GM12878 (cell line): ENCODE measurements around the gene PCDHGC5. TPM values are rescaled to one million over a fixed set of nuclear protein-coding genes. Genes with fewer than 3 reads are reported as not detected.

Experiments used
- ATAC-seq: fragments of 200-7000 bp; cut with Tn5 transposase; 3 replicates; pipeline ENCODE4 v1.9.1; 2020; ENCODE audit warnings: mild to moderate bottlenecking, moderate library complexity
- BruUV-seq: library from RNA; stranded (reverse); fragments of 400-500 nt; replicated peaks from 2 replicates; lab custom pipeline; 2021; lab: Mats Ljungman, UMichigan
- CTCF ChIA-PET: fragments of 300-600 bp; sonication (Branson Sonifier 250); formaldehyde crosslinking; extraction: SDS; loops from one replicate; lab custom pipeline; 2021; ENCODE audit warnings: inconsistent platforms; lab: Yijun Ruan, JAX
- POLR2A ChIA-PET: fragments of 350-600 bp; formaldehyde crosslinking; extraction: SDS; loops from one replicate; lab custom pipeline; 2021; ENCODE audit warnings: inconsistent platforms; lab: Charles Lee
- RAD21 ChIA-PET: fragments of 300-600 bp; sonication (Branson Sonifier 250); formaldehyde crosslinking; loops from one replicate; lab custom pipeline; 2023; ENCODE audit warnings: antibody characterized with exemption; ENCODE audit not compliant: unreplicated experiment; lab: Charles Lee
- SMC1A ChIA-PET: fragments of 300-600 bp; sonication (Branson Sonifier 250); formaldehyde crosslinking; loops from one replicate; lab custom pipeline; 2023; ENCODE audit not compliant: unreplicated experiment, uncharacterized antibody; lab: Charles Lee
- DNase-seq: peaks from one replicate; pipeline ENCODE4 v3.0.0-alpha.2; 2011; ENCODE audit warnings: low read depth, low spot score
- FAIRE-seq: peaks from 3 replicates; lab custom pipeline; 2011; peaks lifted over from hg19 to GRCh38; lab: Jason Lieb, UNC
- H2AFZ ChIP-seq: 2 replicates; pipeline ENCODE4 v1.6.0; 2011; ENCODE audit warnings: low read depth, low read length, control low read depth; ENCODE audit not compliant: control insufficient read depth
- H3K27ac ChIP-seq: 2 replicates; pipeline ENCODE4 v1.5.1; 2011; ENCODE audit warnings: control low read depth; ENCODE audit not compliant: control insufficient read depth, insufficient read depth
- H3K27me3 ChIP-seq, 2 experiments: replicated peaks in 1 of 2; 2 replicates each; pipeline versions ENCODE4 v1.6.0 to v1.6.1; 2011; ENCODE audit warnings: low read length in 1 of 2; ENCODE audit not compliant: control insufficient read depth in 2 of 2, insufficient read depth in 2 of 2
- H3K36me3 ChIP-seq, 2 experiments: 2 replicates each; pipeline ENCODE4 v1.5.1; 2011; ENCODE audit warnings: low read length in 1 of 2; ENCODE audit not compliant: control insufficient read depth in 2 of 2, insufficient read depth in 2 of 2
- H3K4me1 ChIP-seq: 2 replicates; pipeline ENCODE4 v1.6.1; 2011; ENCODE audit warnings: mild to moderate bottlenecking, low read length, moderate library complexity, mixed read lengths; ENCODE audit not compliant: control insufficient read depth, insufficient read depth
- H3K4me2 ChIP-seq: 2 replicates; pipeline ENCODE4 v1.6.0; 2011; ENCODE audit warnings: control low read depth; ENCODE audit not compliant: control insufficient read depth, insufficient read depth
- H3K4me3 ChIP-seq: fragments of 200-600 bp; sonication (generic); 2 replicates; pipeline ENCODE4 v1.5.1; 2016
- H3K79me2 ChIP-seq: 2 replicates; pipeline ENCODE4 v1.6.0; 2011; ENCODE audit warnings: low read length; ENCODE audit not compliant: control insufficient read depth, insufficient read depth
- H3K9ac ChIP-seq: 2 replicates; pipeline ENCODE4 v1.8.0; 2011; ENCODE audit warnings: low read length, control low read depth, mixed read lengths; ENCODE audit not compliant: control insufficient read depth, insufficient read depth
- H3K9me3 ChIP-seq: replicated peaks from 3 replicates; pipeline ENCODE4 v1.5.1; 2011; ENCODE audit warnings: mild to moderate bottlenecking, low read length; ENCODE audit not compliant: control insufficient read depth, insufficient read depth
- H4K20me1 ChIP-seq: 2 replicates; pipeline ENCODE4 v1.6.0; 2011; ENCODE audit not compliant: control insufficient read depth, insufficient read depth
- ATF7 ChIP-seq: fragments of 450-650 bp; IDR thresholded peaks from 2 replicates; pipeline ENCODE4 v1.6.1; 2016; ENCODE audit warnings: low read depth, mild to moderate bottlenecking
- CBX3 ChIP-seq: fragments of 200-600 bp; sonication (generic); IDR thresholded peaks from 2 replicates; pipeline ENCODE4 v1.6.1; 2016; ENCODE audit warnings: low read depth, borderline replicate concordance
- CREM ChIP-seq: IDR thresholded peaks from 2 replicates; pipeline ENCODE4 v1.6.1; 2014; ENCODE audit warnings: antibody characterized with exemption, low read depth
- EZH2 ChIP-seq: IDR thresholded peaks from 2 replicates; pipeline ENCODE4 v1.6.1; 2012; ENCODE audit warnings: low read depth, mild to moderate bottlenecking, control low read depth, inconsistent platforms, low read length, borderline replicate concordance; ENCODE audit not compliant: control insufficient read depth
- IRF4 ChIP-seq: IDR thresholded peaks from 2 replicates; pipeline ENCODE4 v1.6.1; 2011; ENCODE audit warnings: low read depth, low read length
- NBN ChIP-seq: fragments of 450-650 bp; IDR thresholded peaks from 2 replicates; pipeline ENCODE4 v1.6.1; 2016
- SP1 ChIP-seq: IDR thresholded peaks from one replicate; pipeline ENCODE4 v1.6.1; 2011; ENCODE audit warnings: low read depth, low read length
- WGBS: methylation state at CpG from one replicate; pipeline ENCODE4 v1.1.6; 2016; ENCODE audit warnings: low lambda C conversion rate; ENCODE audit not compliant: insufficient replicate concordance, insufficient coverage; ENCODE audit errors: missing lambda C conversion rate; 5-methylcytosine and 5-hydroxymethylcytosine counted together
- in situ Hi-C: fragments of 300-500 bp; cut with MboI; formaldehyde crosslinking; loops from 9 replicates; pipeline ENCODE4 v1.14.3; 2018; ENCODE audit warnings: mixed read lengths
- intact Hi-C: fragments of 100-400 bp; cut with micrococcal nuclease; formaldehyde crosslinking; loops from one replicate; pipeline ENCODE4 v1.14.2; 2022; ENCODE audit not compliant: unreplicated experiment
- polyA plus RNA-seq, 11 experiments: library from polyadenylated mRNA; depleted of rRNA in 4 of 11; unstranded in 6 of 11; stranded (reverse) in 5 of 11; fragments of >200 nt; fragmentation: Nextera tagmentation in 4 of 11; fragmentation: Illumina TruSeq in 1 of 11; extraction: Ambion mirVana in 4 of 11; extraction: Trizol in 1 of 11; gene quantifications; 1 replicate in 1 of 11; 2 replicates in 10 of 11; pipeline versions ENCODE4 v1.2.1 to v1.2.3, GENCODE V29; 2011 to 2016; ENCODE audit warnings: inconsistent platforms in 2 of 11, missing spikeins in 2 of 11, low read depth in 1 of 11
- total RNA-seq, 4 experiments: library from RNA; depleted of rRNA in 3 of 4; stranded (reverse); fragments of >200 nt in 3 of 4; fragmentation: Illumina TruSeq in 1 of 4; extraction: Trizol in 1 of 4; gene quantifications; 2 replicates each; pipeline versions ENCODE4 v1.2.1 to v1.2.3, GENCODE V29; 2013 to 2021
- TF ChIP-seq, protein P1 (sequence below): IDR thresholded peaks from 2 replicates; pipeline ENCODE4 v1.6.1; 2012; ENCODE audit warnings: low read depth, low read length, improper control_type of control experiment

Gene PCDHGC5
- total and polyA plus RNA-seq, 10 of the 15 experiments (the other 5 are each of a cell fraction or from before 2014, with no cell fraction given) = 0.05 to 0.87 (median 0.18) TPM; not detected in 2

DNA sequence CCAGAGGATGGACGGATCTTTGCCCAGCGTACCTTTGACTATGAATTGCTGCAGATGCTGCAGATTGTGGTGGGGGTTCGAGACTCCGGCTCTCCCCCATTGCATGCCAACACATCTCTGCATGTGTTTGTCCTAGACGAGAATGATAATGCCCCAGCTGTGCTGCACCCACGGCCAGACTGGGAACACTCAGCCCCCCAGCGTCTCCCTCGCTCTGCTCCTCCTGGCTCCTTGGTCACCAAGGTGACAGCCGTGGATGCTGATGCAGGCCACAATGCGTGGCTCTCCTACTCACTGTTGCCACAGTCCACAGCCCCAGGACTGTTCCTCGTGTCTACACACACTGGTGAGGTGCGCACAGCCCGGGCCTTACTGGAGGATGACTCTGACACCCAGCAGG is 1.9 kb downstream of the PCDHGC5 start (continued):
- TF ChIP-seq EZH2 = no peak
- no peak for TF ChIP-seq CBX3
- no peak for TF ChIP-seq CREM
- TF ChIP-seq, protein P1, sequence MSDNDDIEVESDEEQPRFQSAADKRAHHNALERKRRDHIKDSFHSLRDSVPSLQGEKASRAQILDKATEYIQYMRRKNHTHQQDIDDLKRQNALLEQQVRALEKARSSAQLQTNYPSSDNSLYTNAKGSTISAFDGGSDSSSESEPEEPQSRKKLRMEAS = no peak

DNA sequence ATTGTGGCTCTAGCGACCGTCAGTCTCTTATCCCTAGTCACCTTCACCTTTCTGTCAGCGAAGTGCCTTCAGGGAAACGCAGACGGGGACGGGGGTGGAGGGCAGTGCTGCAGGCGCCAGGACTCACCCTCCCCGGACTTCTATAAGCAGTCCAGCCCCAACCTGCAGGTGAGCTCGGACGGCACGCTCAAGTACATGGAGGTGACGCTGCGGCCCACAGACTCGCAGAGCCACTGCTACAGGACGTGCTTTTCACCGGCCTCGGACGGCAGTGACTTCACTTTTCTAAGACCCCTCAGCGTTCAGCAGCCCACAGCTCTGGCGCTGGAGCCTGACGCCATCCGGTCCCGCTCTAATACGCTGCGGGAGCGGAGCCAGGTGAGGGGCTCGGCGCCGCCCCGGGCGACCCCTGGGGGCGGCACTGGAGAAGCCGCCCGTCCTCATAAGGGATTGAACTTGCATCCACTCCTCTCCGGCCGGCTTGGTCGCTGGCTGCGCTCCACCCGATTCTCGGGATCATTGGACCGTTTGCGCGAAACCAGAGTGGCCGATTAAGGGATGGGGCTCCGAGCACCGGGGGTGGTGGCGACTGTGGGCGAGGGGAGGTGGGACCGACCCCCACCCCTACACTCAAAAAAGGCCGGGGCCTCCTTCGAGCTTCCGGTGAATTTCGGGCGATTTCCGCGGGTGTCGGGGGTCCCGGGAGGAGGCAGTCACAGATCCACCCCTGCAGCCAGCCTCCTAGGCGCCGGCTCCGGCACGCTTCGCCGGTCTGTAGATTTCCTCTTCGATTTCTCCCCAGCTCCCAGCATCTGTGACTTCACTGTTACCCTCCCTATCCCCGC is 2.7 kb downstream of the PCDHGC5 start:
- Histone ChIP-seq H3K9ac (peak overlapping the region; percentile 3; the same call in 1 of the 2 replicates), H3K4me1 (peaks cover 24% of the 10 kb centered on the region), H3K4me2 (peak overlapping the region; percentile 97), H2AFZ (peak overlapping the region; percentile 79), H3K9me3 (no peaks in the 10 kb centered on the region; the same call in 2 of the 3 replicates)
- intact Hi-C loops (no loop called here), in situ Hi-C loops (no loop called here)
- SMC1A ChIA-PET = interaction anchor here (1.4 to 2.0 kb wide), 3 partner anchors 8 to 18 kb away, joined by 3 to 6 read pairs (median 4); no protein-coding TSS in a partner anchor
- ATAC-seq = no peak; the same call in 2 of the 3 replicates
- 16% methylated on average over 64 of the region's 66 CpGs for WGBS
- TF ChIP-seq IRF4 (no peak), ATF7 (no peak), SP1 (no peak), NBN (no peak)
- TF ChIP-seq, all 136 proteins: peak for 0
- Histone ChIP-seq H3K27ac (no peak overlapping the region), H4K20me1 (no peaks in the 10 kb centered on the region), H3K4me3 (peak overlapping the region; percentile 65), H3K36me3 (no peaks in the 10 kb centered on the region; a peak in 1 of 4 replicates), H3K79me2 (no peaks in the 10 kb centered on the region), H3K27me3 (no peaks in the 10 kb centered on the region; a peak in 1 of 4 replicates)
- RAD21 ChIA-PET = interaction anchor here (0.6 to 1.9 kb wide), 2 partner anchors 16 to 79 kb away, joined by 3 to 8 read pairs; partner anchors contain the start of gene PCDHGA10
- FAIRE-seq (no peak), DNase-seq (no peak)
- POLR2A ChIA-PET = interaction anchor here (1.2 to 1.7 kb wide), 2 partner anchors 15 to 22 kb away, joined by 3 to 5 read pairs; no protein-coding TSS in a partner anchor
- no TSS peak for BruUV-seq
- CTCF ChIA-PET = interaction anchor here (0.7 to 3.4 kb wide), 7 partner anchors 15 to 72 kb away, joined by 4 to 23 read pairs (median 7); partner anchors contain the start of genes PCDHGA11 and PCDHGC3
